Measurements from ENCODE around the gene HGF.
"Not testable (repeated sequence)": the region's sequence is repeated elsewhere in the genome, so short reads cannot be mapped to it uniquely, and the experiment has no call there.

HGF gene

GRCh38 chr7:81769891-81770727, at the start of gene HGF:
Gene HGF, minus strand, starts transcription at chr7:81770047. Its CDS starts 76 bp downstream, at chr7:81769971.
- Mint-ChIP-seq H3K4me1 (peaks cover 8 to 31% of the 10 kb centered on the region in 2 donors), H3K9me3 (no peaks in the 10 kb centered on the region), H3K27me3 (no peaks in the 10 kb centered on the region), H3K27ac (no peak within 1 kb of the TSS), H3K36me3 (no peaks in the 10 kb centered on the region), H3K4me3 (peak within 1 kb of the TSS; percentile 40 to 74)
- peak; percentile 16 to 23 for ATAC-seq (replicated peaks)
- no peak for DNase-seq

- Mint-ChIP-seq H3K36me3 (no peaks in the 10 kb centered on the region), H3K27me3 (no peaks in the 10 kb centered on the region), H3K4me1 (peaks cover 0 to 4% of the 10 kb centered on the region in 2 donors), H3K9me3 (no peaks in the 10 kb centered on the region), H3K27ac (no peak overlapping the region), H3K4me3 (no peak overlapping the region)
- DNase-seq (no peak), ATAC-seq (replicated peaks) (no peak)
Measured at GRCh38 chr7:81816312-81816711, 46.5 kb upstream of the HGF start.

GRCh38 chr7:81812866-81813476, 43.1 kb upstream of the HGF start:
- not testable (repeated sequence) for H3K9me3 Mint-ChIP-seq, DNase-seq, H3K4me1 Mint-ChIP-seq, H3K27ac Mint-ChIP-seq, H3K4me3 Mint-ChIP-seq, H3K27me3 Mint-ChIP-seq, H3K36me3 Mint-ChIP-seq
- peak in 1 of 2 donors; percentile 23 for ATAC-seq (replicated peaks)

GRCh38 chr7:81811956-81812865, 42.4 kb upstream of the HGF start:
- DNase-seq (no peak), ATAC-seq (replicated peaks) (no peak)
- peaks cover 0 to 3% of the 10 kb centered on the region in 2 donors for H3K36me3 Mint-ChIP-seq
- no peaks in the 10 kb centered on the region for H3K27me3 Mint-ChIP-seq
- peaks cover 0 to 4% of the 10 kb centered on the region in 2 donors for H3K4me1 Mint-ChIP-seq
- no peak overlapping the region for H3K27ac Mint-ChIP-seq
- peaks cover 0 to 4% of the 10 kb centered on the region in 2 donors for H3K9me3 Mint-ChIP-seq
- H3K4me3 Mint-ChIP-seq, result no peak overlapping the region

- H3K4me3 Mint-ChIP-seq, result no peak overlapping the region
Measured at GRCh38 chr7:81810476-81811155, 40.8 kb upstream of the HGF start.

GRCh38 chr7:81808310-81808709, 38.5 kb upstream of the HGF start:
- not testable (repeated sequence) for H3K27me3 Mint-ChIP-seq; H3K9me3 Mint-ChIP-seq; H3K27ac Mint-ChIP-seq; ATAC-seq (replicated peaks); DNase-seq; H3K4me1 Mint-ChIP-seq; H3K4me3 Mint-ChIP-seq; H3K36me3 Mint-ChIP-seq

More at GRCh38 chr7:81810476-81811155, 40.8 kb upstream of the HGF start:
- DNase-seq (no peak), ATAC-seq (replicated peaks) (no peak)
- Mint-ChIP-seq H3K9me3 (peaks cover 0 to 4% of the 10 kb centered on the region in 2 donors), H3K4me1 (peaks cover 0 to 4% of the 10 kb centered on the region in 2 donors), H3K27ac (no peak overlapping the region), H3K36me3 (peaks cover 0 to 3% of the 10 kb centered on the region in 2 donors), H3K27me3 (no peaks in the 10 kb centered on the region)

- Mint-ChIP-seq H3K36me3 (peaks cover 0 to under 1% of the 10 kb centered on the region in 2 donors), H3K27me3 (no peaks in the 10 kb centered on the region), H3K4me3 (no peak overlapping the region), H3K27ac (no peak overlapping the region), H3K4me1 (no peaks in the 10 kb centered on the region), H3K9me3 (peaks cover 0 to 2% of the 10 kb centered on the region in 2 donors)
- ATAC-seq (replicated peaks) (no peak), DNase-seq (no peak)
Measured at GRCh38 chr7:81803267-81803666, 33.4 kb upstream of the HGF start.

- DNase-seq (no peak), ATAC-seq (replicated peaks) (no peak)
- Mint-ChIP-seq H3K27ac (no peak overlapping the region), H3K27me3 (no peaks in the 10 kb centered on the region), H3K4me1 (no peaks in the 10 kb centered on the region), H3K4me3 (no peak overlapping the region), H3K9me3 (no peaks in the 10 kb centered on the region), H3K36me3 (no peaks in the 10 kb centered on the region)
Measured at GRCh38 chr7:81802251-81802650, 32.4 kb upstream of the HGF start.

GRCh38 chr7:81801532-81801931, 31.7 kb upstream of the HGF start:
- no peak overlapping the region for H3K4me3 Mint-ChIP-seq
- H3K9me3 Mint-ChIP-seq, result no peaks in the 10 kb centered on the region
- no peak for ATAC-seq (replicated peaks)
- H3K36me3 Mint-ChIP-seq, result no peaks in the 10 kb centered on the region
- H3K4me1 Mint-ChIP-seq, result no peaks in the 10 kb centered on the region
- DNase-seq, result no peak
- H3K27me3 Mint-ChIP-seq, result no peaks in the 10 kb centered on the region
- no peak overlapping the region for H3K27ac Mint-ChIP-seq

GRCh38 chr7:81791568-81792518, 22.0 kb upstream of the HGF start:
- Mint-ChIP-seq H3K4me3 (no peak overlapping the region), H3K9me3 (no peaks in the 10 kb centered on the region), H3K36me3 (no peaks in the 10 kb centered on the region), H3K27ac (peak overlapping the region; percentile 51), H3K27me3 (no peaks in the 10 kb centered on the region), H3K4me1 (no peaks in the 10 kb centered on the region)
- DNase-seq, result no peak
- no peak for ATAC-seq (replicated peaks)

GRCh38 chr7:81790686-81791085, 20.8 kb upstream of the HGF start:
- H3K27me3 Mint-ChIP-seq, result no peaks in the 10 kb centered on the region
- no peak for ATAC-seq (replicated peaks)

GRCh38 chr7:81790120-81790500, 20.3 kb upstream of the HGF start:
- no peaks in the 10 kb centered on the region for H3K27me3 Mint-ChIP-seq
- H3K9me3 Mint-ChIP-seq, result no peaks in the 10 kb centered on the region
- no peaks in the 10 kb centered on the region for H3K36me3 Mint-ChIP-seq
- no peak overlapping the region for H3K4me3 Mint-ChIP-seq
- ATAC-seq (replicated peaks), result no peak
- H3K27ac Mint-ChIP-seq, result no peak overlapping the region
- H3K4me1 Mint-ChIP-seq, result no peaks in the 10 kb centered on the region
- no peak for DNase-seq

More at GRCh38 chr7:81790686-81791085, 20.8 kb upstream of the HGF start:
- DNase-seq, result no peak
- Mint-ChIP-seq H3K36me3 (no peaks in the 10 kb centered on the region), H3K4me1 (no peaks in the 10 kb centered on the region), H3K27ac (no peak overlapping the region), H3K9me3 (no peaks in the 10 kb centered on the region), H3K4me3 (no peak overlapping the region)
